Measurements from ENCODE around the gene NRG3.

The NRG3 gene

DNA sequence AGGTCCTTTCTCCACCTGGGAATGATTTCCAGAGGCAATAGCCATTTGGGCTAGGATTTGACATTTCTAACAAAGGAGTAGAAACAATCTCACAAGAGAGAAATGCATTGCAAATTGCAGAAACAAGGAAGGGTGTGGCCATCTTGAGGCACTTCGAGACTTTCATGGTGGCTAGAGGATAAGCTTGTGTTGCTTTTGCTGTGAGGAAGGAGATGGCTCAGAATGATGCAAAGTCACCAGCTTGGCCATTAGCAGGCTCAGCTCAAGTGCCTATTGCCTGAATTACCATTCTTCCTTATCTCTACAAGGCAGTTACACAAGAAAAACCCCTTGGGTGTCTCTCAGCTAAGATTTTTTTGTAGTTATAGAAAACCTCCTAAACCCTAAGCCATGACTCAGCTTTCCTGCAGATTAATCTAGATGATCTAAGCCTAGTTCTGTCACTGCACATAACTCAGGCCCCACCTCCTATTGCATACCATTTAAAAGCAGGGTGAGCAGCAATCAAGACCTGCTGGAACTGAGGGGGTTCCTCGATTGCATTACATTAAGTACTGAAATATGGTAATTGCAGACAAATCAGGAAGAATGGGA, 683.1 kb downstream of the NRG3 start:
- Histone ChIP-seq H3K79me2 (ENCODE audit: control insufficient read depth, low read length) (no peaks in the 10 kb centered on the region), H3K27me3 (ENCODE audit: control insufficient read depth, low read length) (no peaks in the 10 kb centered on the region), H3K4me2 (ENCODE audit: low read length) (no peak overlapping the region), H3K9me2 (replicated peaks; ENCODE audit: control insufficient read depth, low read length) (no peaks in the 10 kb centered on the region), H3F3A (ENCODE audit: control insufficient read depth, insufficient read depth) (no peaks in the 10 kb centered on the region), H3K4me3 (ENCODE audit: low read length) (no peak overlapping the region), H3K9me3 (ENCODE audit: control insufficient read depth, insufficient read depth, low read length) (no peaks in the 10 kb centered on the region), H3K27ac (ENCODE audit: low read depth, low read length) (no peak overlapping the region), H3K36me3 (ENCODE audit: control insufficient read depth, low read length) (no peaks in the 10 kb centered on the region), H4K20me1 (ENCODE audit: control insufficient read depth, insufficient read depth, low read depth, low read length) (no peaks in the 10 kb centered on the region), H3K4me1 (ENCODE audit: control insufficient read depth, low read length) (no peaks in the 10 kb centered on the region)
- TF ChIP-seq, protein P1, sequence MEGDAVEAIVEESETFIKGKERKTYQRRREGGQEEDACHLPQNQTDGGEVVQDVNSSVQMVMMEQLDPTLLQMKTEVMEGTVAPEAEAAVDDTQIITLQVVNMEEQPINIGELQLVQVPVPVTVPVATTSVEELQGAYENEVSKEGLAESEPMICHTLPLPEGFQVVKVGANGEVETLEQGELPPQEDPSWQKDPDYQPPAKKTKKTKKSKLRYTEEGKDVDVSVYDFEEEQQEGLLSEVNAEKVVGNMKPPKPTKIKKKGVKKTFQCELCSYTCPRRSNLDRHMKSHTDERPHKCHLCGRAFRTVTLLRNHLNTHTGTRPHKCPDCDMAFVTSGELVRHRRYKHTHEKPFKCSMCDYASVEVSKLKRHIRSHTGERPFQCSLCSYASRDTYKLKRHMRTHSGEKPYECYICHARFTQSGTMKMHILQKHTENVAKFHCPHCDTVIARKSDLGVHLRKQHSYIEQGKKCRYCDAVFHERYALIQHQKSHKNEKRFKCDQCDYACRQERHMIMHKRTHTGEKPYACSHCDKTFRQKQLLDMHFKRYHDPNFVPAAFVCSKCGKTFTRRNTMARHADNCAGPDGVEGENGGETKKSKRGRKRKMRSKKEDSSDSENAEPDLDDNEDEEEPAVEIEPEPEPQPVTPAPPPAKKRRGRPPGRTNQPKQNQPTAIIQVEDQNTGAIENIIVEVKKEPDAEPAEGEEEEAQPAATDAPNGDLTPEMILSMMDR (IDR thresholded peaks at IDR 0.05; ENCODE audit: low read depth, low read length, poor library complexity, severe bottlenecking) = no peak

DNA sequence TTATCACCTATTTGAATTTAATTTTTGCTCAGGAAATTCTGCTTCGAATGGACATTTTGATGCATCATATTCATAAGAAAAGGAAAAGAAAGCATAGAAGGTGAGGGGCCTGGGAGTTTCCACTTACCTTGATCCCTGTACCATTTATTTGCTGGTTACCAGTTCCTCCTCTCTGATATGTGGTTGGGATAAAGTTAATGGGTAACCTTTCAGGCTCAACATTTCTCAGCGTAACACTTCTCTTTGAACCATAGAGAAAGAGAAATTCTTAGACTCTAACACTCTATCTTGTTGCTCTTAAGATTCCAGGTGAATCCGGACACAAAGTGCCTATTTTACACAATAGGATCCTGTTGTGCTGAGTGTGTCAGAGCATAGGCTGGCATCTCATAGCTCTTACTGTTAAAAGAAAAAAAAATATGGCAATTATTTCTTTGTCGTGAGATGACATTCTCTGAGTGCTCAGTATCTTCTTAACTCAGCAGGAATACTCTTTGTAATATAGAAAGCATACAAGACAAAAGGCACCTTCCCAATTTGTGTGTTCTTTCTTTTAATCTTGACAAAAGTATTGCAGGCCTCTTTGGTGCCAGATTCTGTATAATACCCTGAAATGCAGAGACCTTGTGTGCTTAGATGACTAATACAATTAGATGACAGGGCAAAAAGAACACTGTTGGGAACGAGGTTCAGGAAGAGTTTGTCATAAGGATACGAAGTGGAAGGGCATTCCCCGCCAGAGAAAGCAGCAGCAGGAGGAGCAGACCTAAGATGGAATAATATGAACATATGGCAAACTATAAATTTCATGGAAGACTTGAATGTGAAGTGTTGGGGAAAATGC, 689.6 kb downstream of the NRG3 start:
- H3K36me3 ChIP-seq (ENCODE audit: control insufficient read depth, low read length) = no peaks in the 10 kb centered on the region
- no peak overlapping the region for H3K4me2 ChIP-seq (ENCODE audit: low read length)
- H3K27ac ChIP-seq (ENCODE audit: low read depth, low read length) = no peak overlapping the region
- TF ChIP-seq EZH2phosphoT487 (IDR thresholded peaks at IDR 0.05; ENCODE audit: borderline replicate concordance, low read length) = no peak
- TF ChIP-seq, protein P1 (IDR thresholded peaks at IDR 0.05; ENCODE audit: low read depth, low read length, poor library complexity, severe bottlenecking) = no peak
- no peaks in the 10 kb centered on the region for H3K4me1 ChIP-seq (ENCODE audit: control insufficient read depth, low read length)
- no peaks in the 10 kb centered on the region for H3K9me2 ChIP-seq (replicated peaks; ENCODE audit: control insufficient read depth, low read length)
- H3K27me3 ChIP-seq (ENCODE audit: control insufficient read depth, low read length) = no peaks in the 10 kb centered on the region
- no peak overlapping the region for H3K4me3 ChIP-seq (ENCODE audit: low read length)
- no peaks in the 10 kb centered on the region for H3F3A ChIP-seq (ENCODE audit: control insufficient read depth, insufficient read depth)
- no peaks in the 10 kb centered on the region for H3K79me2 ChIP-seq (ENCODE audit: control insufficient read depth, low read length)
- no peaks in the 10 kb centered on the region for H3K9me3 ChIP-seq (ENCODE audit: control insufficient read depth, insufficient read depth, low read length)
- no peaks in the 10 kb centered on the region for H4K20me1 ChIP-seq (ENCODE audit: control insufficient read depth, insufficient read depth, low read depth, low read length)

DNA sequence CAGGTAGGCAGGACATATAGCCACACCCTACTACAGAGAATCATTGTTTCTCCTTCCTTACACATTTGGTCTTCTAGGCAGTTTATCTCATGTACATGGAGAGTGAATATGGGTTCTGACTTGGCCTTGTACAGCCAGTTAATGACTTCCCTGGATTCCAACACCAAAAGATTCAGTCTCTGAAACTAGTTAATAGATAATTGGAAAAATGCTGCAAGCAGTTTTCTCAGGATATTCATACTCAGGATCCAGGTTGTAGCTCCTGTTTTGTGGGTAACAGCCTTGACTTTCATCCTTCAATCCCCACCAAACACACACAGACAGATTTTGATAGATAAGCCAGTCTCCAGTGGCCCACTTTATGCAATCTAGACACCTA, 690.2 kb downstream of the NRG3 start:
- H3K27ac ChIP-seq (ENCODE audit: low read depth, low read length) = no peak overlapping the region
- H3K9me3 ChIP-seq (ENCODE audit: control insufficient read depth, insufficient read depth, low read length) = no peaks in the 10 kb centered on the region
- no peak overlapping the region for H3K4me3 ChIP-seq (ENCODE audit: low read length)
- H3K79me2 ChIP-seq (ENCODE audit: control insufficient read depth, low read length) = no peaks in the 10 kb centered on the region
- H3K9me2 ChIP-seq (replicated peaks; ENCODE audit: control insufficient read depth, low read length) = no peaks in the 10 kb centered on the region
- no peaks in the 10 kb centered on the region for H3K4me1 ChIP-seq (ENCODE audit: control insufficient read depth, low read length)
- H3K4me2 ChIP-seq (ENCODE audit: low read length) = no peak overlapping the region
- no peaks in the 10 kb centered on the region for H3F3A ChIP-seq (ENCODE audit: control insufficient read depth, insufficient read depth)
- H3K27me3 ChIP-seq (ENCODE audit: control insufficient read depth, low read length) = no peaks in the 10 kb centered on the region
- no peaks in the 10 kb centered on the region for H3K36me3 ChIP-seq (ENCODE audit: control insufficient read depth, low read length)
- H4K20me1 ChIP-seq (ENCODE audit: control insufficient read depth, insufficient read depth, low read depth, low read length) = no peaks in the 10 kb centered on the region
- TF ChIP-seq, protein P1 (IDR thresholded peaks at IDR 0.05; ENCODE audit: low read depth, low read length, poor library complexity, severe bottlenecking) = no peak
- no peak for TF ChIP-seq EZH2phosphoT487 (IDR thresholded peaks at IDR 0.05; ENCODE audit: borderline replicate concordance, low read length)

Data from DOHH2 (cell line).